Thymus (tissue), 11 donors: ENCODE results near the gene GNG13. TPM values are rescaled to one million over a fixed set of nuclear protein-coding genes. Genes with fewer than 3 reads are reported as not detected.
"Not testable (repeated sequence)": the region's sequence is repeated elsewhere in the genome, so short reads cannot be mapped to it uniquely, and the experiment has no call there.

Experiments used
- DNase-seq, 9 donors: peaks; one replicate each; pipeline ENCODE4 v3.0.0-alpha.2; 2013; ENCODE audit warnings: low spot score in 9 of 9, low read depth in 6 of 9, missing footprints in 1 of 9
- H3K27ac ChIP-seq, 2 donors: one replicate each; pipeline ENCODE4 v1.5.1; 2013; ENCODE audit warnings: control low read depth in 1 of 2, low read depth in 1 of 2, low read length in 1 of 2, mild to moderate bottlenecking in 1 of 2, moderate library complexity in 1 of 2
- H3K27me3 ChIP-seq, 2 donors: one replicate each; pipeline ENCODE4 v1.5.1; 2013; ENCODE audit warnings: low read length in 1 of 2; ENCODE audit not compliant: control insufficient read depth in 2 of 2, insufficient read depth in 1 of 2
- H3K36me3 ChIP-seq, 2 donors: one replicate each; pipeline ENCODE4 v1.5.1; 2013; ENCODE audit warnings: low read length in 1 of 2, mild to moderate bottlenecking in 1 of 2, moderate library complexity in 1 of 2; ENCODE audit not compliant: control insufficient read depth in 2 of 2, insufficient read depth in 2 of 2
- H3K4me1 ChIP-seq, 2 donors: one replicate each; pipeline ENCODE4 v1.5.1; 2013; ENCODE audit warnings: low read length in 2 of 2; ENCODE audit not compliant: control insufficient read depth in 2 of 2, insufficient read depth in 2 of 2
- H3K4me3 ChIP-seq, 2 donors: one replicate each; pipeline ENCODE4 v1.5.1; 2013; ENCODE audit warnings: low read length in 2 of 2, control low read depth in 1 of 2, mild to moderate bottlenecking in 1 of 2
- H3K9me3 ChIP-seq, 2 donors: one replicate each; pipeline ENCODE4 v1.5.1; 2013; ENCODE audit warnings: low read length in 1 of 2, mild to moderate bottlenecking in 1 of 2; ENCODE audit not compliant: control insufficient read depth in 2 of 2, insufficient read depth in 1 of 2
- WGBS: extraction: QIAGEN DNeasy Blood & Tissue Kit; methylation state at CpG from one replicate; pipeline ENCODE4 v1.1.7; 2013; 5-methylcytosine and 5-hydroxymethylcytosine counted together
- polyA plus RNA-seq: library from polyadenylated mRNA; stranded (reverse); fragments of 200-250 nt; gene quantifications from one replicate; pipeline ENCODE4 v1.2.3, GENCODE V29; 2013
- total RNA-seq: library from RNA; stranded (reverse); fragments of 120-200 nt; gene quantifications from one replicate; pipeline ENCODE4 v1.2.4, GENCODE V29; 2013
- donor health status: healthy.

GNG13 gene
- total and polyA plus RNA-seq, 2 donors = 0.55 TPM; not detected in 1

GRCh38 chr16:759110-759910 is 41.2 kb downstream of the GNG13 start:
- H3K4me1 ChIP-seq = no peaks in the 10 kb centered on the region
- H3K27me3 ChIP-seq = peaks cover 0 to 20% of the 10 kb centered on the region in 2 donors
- no peak overlapping the region for H3K27ac ChIP-seq
- H3K36me3 ChIP-seq = no peaks in the 10 kb centered on the region
- H3K4me3 ChIP-seq = no peak overlapping the region
- no peak for DNase-seq
- WGBS = 96% methylated on average over 34 of the region's 34 CpGs
- no peaks in the 10 kb centered on the region for H3K9me3 ChIP-seq

- Histone ChIP-seq H3K36me3 (no peaks in the 10 kb centered on the region), H3K4me3 (no peak overlapping the region), H3K4me1 (no peaks in the 10 kb centered on the region), H3K9me3 (no peaks in the 10 kb centered on the region), H3K27me3 (peaks cover 0 to 36% of the 10 kb centered on the region in 2 donors), H3K27ac (no peak overlapping the region)
- WGBS = 97% methylated on average over 5 of the region's 5 CpGs
- no peak for DNase-seq
Measured at GRCh38 chr16:756428-756827, 44.1 kb downstream of the GNG13 start.

GRCh38 chr16:754656-755055 is 45.9 kb downstream of the GNG13 start:
- DNase-seq = no peak
- Histone ChIP-seq H3K27me3 (peaks cover 0 to 44% of the 10 kb centered on the region in 2 donors), H3K4me3 (no peak overlapping the region), H3K4me1 (no peaks in the 10 kb centered on the region), H3K27ac (no peak overlapping the region), H3K36me3 (no peaks in the 10 kb centered on the region), H3K9me3 (no peaks in the 10 kb centered on the region)
- WGBS = 5% methylated on average over 11 of the region's 11 CpGs

GRCh38 chr16:754121-754607 is 46.4 kb downstream of the GNG13 start:
- peaks cover 0 to 42% of the 10 kb centered on the region in 2 donors for H3K27me3 ChIP-seq
- H3K4me3 ChIP-seq, DNase-seq, H3K9me3 ChIP-seq, H3K4me1 ChIP-seq, H3K36me3 ChIP-seq, H3K27ac ChIP-seq: not testable (repeated sequence)
- WGBS = 95% methylated on average over 11 of the region's 11 CpGs

GRCh38 chr16:752007-752312 is 48.6 kb downstream of the GNG13 start:
- Histone ChIP-seq H3K27ac (no peak overlapping the region), H3K27me3 (peaks cover 0 to 41% of the 10 kb centered on the region in 2 donors), H3K4me3 (no peak overlapping the region), H3K36me3 (no peaks in the 10 kb centered on the region), H3K9me3 (no peaks in the 10 kb centered on the region), H3K4me1 (no peaks in the 10 kb centered on the region)
- WGBS = 89% methylated on average over 10 of the region's 10 CpGs
- no peak for DNase-seq

GRCh38 chr16:751152-752006 is 49.2 kb downstream of the GNG13 start:
- Histone ChIP-seq H3K36me3 (no peaks in the 10 kb centered on the region), H3K4me3 (no peak overlapping the region), H3K9me3 (no peaks in the 10 kb centered on the region), H3K27ac (no peak overlapping the region), H3K4me1 (no peaks in the 10 kb centered on the region), H3K27me3 (peaks cover 0 to 38% of the 10 kb centered on the region in 2 donors)
- DNase-seq = no peak
- WGBS = 91% methylated on average over 39 of the region's 39 CpGs

GRCh38 chr16:750485-750884 is 50.0 kb downstream of the GNG13 start:
- peaks cover 0 to 41% of the 10 kb centered on the region in 2 donors for H3K27me3 ChIP-seq
- H3K9me3 ChIP-seq = no peaks in the 10 kb centered on the region
- no peak for DNase-seq
- no peaks in the 10 kb centered on the region for H3K36me3 ChIP-seq
- H3K4me3 ChIP-seq = no peak overlapping the region
- no peaks in the 10 kb centered on the region for H3K4me1 ChIP-seq
- WGBS = 92% methylated on average over 9 of the region's 9 CpGs
- H3K27ac ChIP-seq = no peak overlapping the region

GRCh38 chr16:749010-749409 is 51.5 kb downstream of the GNG13 start:
- H3K27me3 ChIP-seq = peaks cover 0 to 29% of the 10 kb centered on the region in 2 donors
- no peaks in the 10 kb centered on the region for H3K36me3 ChIP-seq
- no peaks in the 10 kb centered on the region for H3K4me1 ChIP-seq
- 97% methylated on average over 6 of the region's 6 CpGs for WGBS
- DNase-seq = no peak
- no peak overlapping the region for H3K27ac ChIP-seq
- no peaks in the 10 kb centered on the region for H3K9me3 ChIP-seq
- H3K4me3 ChIP-seq = no peak overlapping the region
